NCI-H748 (cell line): ENCODE data around the gene KLK12.
A peak's percentile ranks its signal among the peaks of the same experiment; 100 is the strongest.

Experiments used
- DNase-seq: peaks from one replicate; lab custom pipeline; 2025; ENCODE audit not compliant: unreplicated experiment; lab: John Stamatoyannopoulos, UW

Gene KLK12

GRCh38 chr19:51055866-51056265, 21.1 kb upstream of the KLK12 start:
- no peak for DNase-seq

GRCh38 chr19:51047031-51047335, 12.2 kb upstream of the KLK12 start:
- DNase-seq, result no peak

GRCh38 chr19:51044327-51044726, 9.5 kb upstream of the KLK12 start:
- no peak for DNase-seq

GRCh38 chr19:51043497-51043896, 8.7 kb upstream of the KLK12 start:
- no peak for DNase-seq

- no peak for DNase-seq
Observed at GRCh38 chr19:51040151-51040550, 5.3 kb upstream of the KLK12 start.

GRCh38 chr19:51036519-51036918, 1.7 kb upstream of the KLK12 start:
- DNase-seq, result peak; percentile 20

GRCh38 chr19:51031880-51032225, 2.9 kb downstream of the KLK12 start:
- no peak for DNase-seq

GRCh38 chr19:51031220-51031879, 3.5 kb downstream of the KLK12 start:
- no peak for DNase-seq

GRCh38 chr19:51030631-51031030, 4.2 kb downstream of the KLK12 start:
- no peak for DNase-seq

GRCh38 chr19:51029718-51030117, 5.1 kb downstream of the KLK12 start:
- no peak for DNase-seq

- DNase-seq, result no peak
Observed at GRCh38 chr19:51027873-51028272, 6.9 kb downstream of the KLK12 start.

- no peak for DNase-seq
Observed at GRCh38 chr19:51027126-51027806, 7.5 kb downstream of the KLK12 start.

GRCh38 chr19:51026554-51026831, 8.3 kb downstream of the KLK12 start, which contains the start of gene KLK11:
Gene KLK11, minus strand, starts transcription at chr19:51026616. Its CDS starts 985 bp downstream, at chr19:51025631.
- DNase-seq, result peak; percentile 64

GRCh38 chr19:51025809-51026553, 8.8 kb downstream of the KLK12 start:
- DNase-seq, result no peak

GRCh38 chr19:51025401-51025800, 9.4 kb downstream of the KLK12 start:
- DNase-seq, result no peak

GRCh38 chr19:51024924-51025323, 9.9 kb downstream of the KLK12 start:
- peak; percentile 80 for DNase-seq

GRCh38 chr19:51023946-51024345, 10.9 kb downstream of the KLK12 start:
- DNase-seq, result no peak

- no peak for DNase-seq
Observed at GRCh38 chr19:51022526-51022925, 12.3 kb downstream of the KLK12 start.

GRCh38 chr19:51020988-51021651, 13.7 kb downstream of the KLK12 start:
- peak; percentile 83 for DNase-seq

GRCh38 chr19:51019544-51019925, 15.3 kb downstream of the KLK12 start, which contains the start of gene KLK10:
Gene KLK10, minus strand, starts transcription at chr19:51019709. Its CDS starts 579 bp downstream, at chr19:51019130.
- DNase-seq, result no peak

GRCh38 chr19:51018745-51019543, 15.9 kb downstream of the KLK12 start:
- peak; percentile 57 for DNase-seq
